CD4-positive, alpha-beta T cell treated with Interleukin-21 for 1 hour (primary cell): Measurements from ENCODE around the gene RNF113B.

ENCODE experiments used
- DNase-seq: peaks from one replicate; pipeline ENCODE4 v3.0.0-alpha.2; 2020

Gene RNF113B

GRCh38 chr13:98203646-98204326 lies 26.7 kb upstream of the RNF113B start:
- no peak for DNase-seq

- DNase-seq, result no peak
Measured at GRCh38 chr13:98201984-98202383, 24.9 kb upstream of the RNF113B start.

GRCh38 chr13:98201189-98201588 lies 24.1 kb upstream of the RNF113B start:
- no peak for DNase-seq

GRCh38 chr13:98200211-98200878 lies 23.3 kb upstream of the RNF113B start:
- no peak for DNase-seq

- DNase-seq, result no peak
Measured at GRCh38 chr13:98199480-98199879, 22.4 kb upstream of the RNF113B start.

- no peak for DNase-seq
Measured at GRCh38 chr13:98198683-98199082, 21.6 kb upstream of the RNF113B start.

- DNase-seq, result no peak
Measured at GRCh38 chr13:98195054-98195791, 18.2 kb upstream of the RNF113B start.

- DNase-seq, result no peak
Measured at GRCh38 chr13:98192008-98192407, 14.9 kb upstream of the RNF113B start.

GRCh38 chr13:98190889-98191444 lies 13.9 kb upstream of the RNF113B start:
- no peak for DNase-seq

GRCh38 chr13:98189841-98190505 lies 12.9 kb upstream of the RNF113B start:
- DNase-seq, result no peak

GRCh38 chr13:98188544-98189166 lies 11.6 kb upstream of the RNF113B start:
- DNase-seq, result no peak

- DNase-seq, result no peak
Measured at GRCh38 chr13:98187965-98188261, 10.8 kb upstream of the RNF113B start.

- DNase-seq, result no peak
Measured at GRCh38 chr13:98187155-98187964, 10.3 kb upstream of the RNF113B start.

- DNase-seq, result no peak
Measured at GRCh38 chr13:98184792-98185191, 7.7 kb upstream of the RNF113B start.

- no peak for DNase-seq
Measured at GRCh38 chr13:98182589-98182988, 5.5 kb upstream of the RNF113B start.

- DNase-seq, result no peak
Measured at GRCh38 chr13:98182153-98182552, 5.1 kb upstream of the RNF113B start.

GRCh38 chr13:98181111-98181815 lies 4.2 kb upstream of the RNF113B start:
- DNase-seq, result no peak

- DNase-seq, result no peak
Measured at GRCh38 chr13:98180092-98180491, 3.0 kb upstream of the RNF113B start.

GRCh38 chr13:98175823-98176222 lies 1.2 kb downstream of the RNF113B start:
- no peak for DNase-seq

GRCh38 chr13:98175043-98175442 lies 2.0 kb downstream of the RNF113B start:
- no peak for DNase-seq

GRCh38 chr13:98174307-98174706 lies 2.8 kb downstream of the RNF113B start:
- no peak for DNase-seq
